ENCODE data around the gene CYP4F22. TPM values are rescaled to one million over a fixed set of nuclear protein-coding genes. Genes with fewer than 3 reads are reported as not detected.

The CYP4F22 gene
- total and polyA plus RNA-seq, 9 of the 15 experiments (the other 6 are each of a cell fraction or from before 2014, with no cell fraction given), result not detected

DNA sequence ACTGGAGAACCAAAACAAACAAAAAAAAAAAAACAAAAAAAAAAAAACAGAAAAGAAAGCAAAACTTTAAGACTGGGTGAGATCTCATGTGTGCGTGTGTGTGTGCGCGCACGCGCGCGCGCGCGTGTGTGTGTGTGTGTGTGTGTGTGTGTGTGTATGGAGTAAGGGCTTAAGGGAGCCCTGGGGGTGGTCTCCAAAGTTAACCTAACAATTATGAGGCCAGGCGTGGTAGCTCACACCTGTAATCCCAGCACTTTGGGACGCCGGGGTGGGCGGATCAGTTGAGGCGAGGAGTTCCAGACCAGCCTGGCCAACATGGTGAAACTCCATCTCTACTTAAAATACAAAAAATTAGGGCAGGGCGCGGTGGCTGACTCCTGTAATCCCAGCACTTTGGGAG is 46.7 kb downstream of the CYP4F22 start:
- H3K36me3 ChIP-seq (ENCODE audit: control insufficient read depth, insufficient read depth, low read length), result no peaks in the 10 kb centered on the region
- BruUV-seq (replicated peaks), result no TSS peak
- POLR2A ChIA-PET, result interaction anchor here (0.7 to 0.8 kb wide), 2 partner anchors 9 to 134 kb away, joined by 3 to 6 read pairs; no protein-coding TSS in a partner anchor
- H3K9ac ChIP-seq (ENCODE audit: insufficient read depth in 1 of 2, low read depth in 2 of 2, low read length in 2 of 2), result no peak overlapping the region; a peak in 1 of 4 replicates
- H3K9me1 ChIP-seq (ENCODE audit: control insufficient read depth, insufficient read depth, low read length), result no peaks in the 10 kb centered on the region
- no peak for DNase-seq (ENCODE audit: extremely low read depth in 1 of 4, low spot score in 3 of 4)
- intact Hi-C loops (cut with micrococcal nuclease), result loop anchor here (5.0 kb wide), 4 partner anchors 293 to 463 kb away; no protein-coding TSS in a partner anchor
- TF ChIP-seq NRF1 (conservative IDR thresholded peaks at IDR 0.05 in 1 of 2, IDR thresholded peaks at IDR 0.05 in 1 of 2) (0 out of 4 replicates have a peak, but pooled peaks of 1 of the 2 experiments have one; percentile 11), U2AF1 (optimal IDR thresholded peaks at IDR 0.05; ENCODE audit: low read depth, low read length) (no peak)
- peak overlapping the region; percentile 26; the same call in 1 of the 2 replicates for H3K4me3 ChIP-seq
- ATAC-seq, result no peak
- H3K9me3 ChIP-seq (replicated peaks; ENCODE audit: control insufficient read depth, insufficient read depth, low read depth, low read length), result no peaks in the 10 kb centered on the region; the same call in 1 of the 2 replicates
- no peak overlapping the region for H3K27ac ChIP-seq (ENCODE audit: extremely low read depth, low read depth, low read length)
- H3K4me2 ChIP-seq (ENCODE audit: insufficient read depth, low read length), result no peak overlapping the region
- peaks cover 0 to 16% of the 10 kb centered on the region in 2 experiments; a peak in 2 of 5 replicates for H3K27me3 ChIP-seq (ENCODE audit: control insufficient read depth in 2 of 2, insufficient read depth in 2 of 2, low read length in 2 of 2)
- FAIRE-seq, result no peak
- in situ Hi-C loops (cut with MboI), result loop anchor here (5.0 to 25.0 kb wide), 3 partner anchors 388 to 693 kb away; no protein-coding TSS in a partner anchor
- H2AFZ ChIP-seq (ENCODE audit: low read depth, low read length), result no peak overlapping the region
- 0 out of 2 replicates have a peak, but pooled peaks cover 2% of the 10 kb centered on the region for H4K20me1 ChIP-seq (replicated peaks; ENCODE audit: control insufficient read depth, insufficient read depth, low read length)
- CTCF ChIA-PET (ENCODE audit: low intra/inter-chr PET ratio), result interaction anchor here (0.6 to 3.9 kb wide), 10 partner anchors 52 to 628 kb away, joined by 3 to 33 read pairs (median 10); partner anchors contain the start of gene AKAP8L
- WGBS (ENCODE audit: insufficient coverage, low coverage, missing lambda C conversion rate), result 47% methylated on average over 17 of the region's 17 CpGs
- no peaks in the 10 kb centered on the region for H3K79me2 ChIP-seq (ENCODE audit: control insufficient read depth, insufficient read depth, low read length)
- H3K4me1 ChIP-seq (replicated peaks in 1 of 2; ENCODE audit: control insufficient read depth in 2 of 2, insufficient read depth in 2 of 2, low read length in 2 of 2), result peaks cover 5 to 23% of the 10 kb centered on the region in 2 experiments; a peak in 3 of 5 replicates

Data from K562 (cell line).